Dermis lymphatic vessel endothelial cell (primary cell): Measurements from ENCODE around the gene CLRN2. TPM values are rescaled to one million over a fixed set of nuclear protein-coding genes. Genes with fewer than 3 reads are reported as not detected.

Source experiments
- total RNA-seq: library from RNA; depleted of rRNA; stranded (reverse); fragments of >200 nt; gene quantifications from 2 replicates; pipeline ENCODE4 v1.2.1, GENCODE V29; 2014

The CLRN2 gene, protein sequence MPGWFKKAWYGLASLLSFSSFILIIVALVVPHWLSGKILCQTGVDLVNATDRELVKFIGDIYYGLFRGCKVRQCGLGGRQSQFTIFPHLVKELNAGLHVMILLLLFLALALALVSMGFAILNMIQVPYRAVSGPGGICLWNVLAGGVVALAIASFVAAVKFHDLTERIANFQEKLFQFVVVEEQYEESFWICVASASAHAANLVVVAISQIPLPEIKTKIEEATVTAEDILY
- total RNA-seq: not detected in 2 replicates

DNA sequence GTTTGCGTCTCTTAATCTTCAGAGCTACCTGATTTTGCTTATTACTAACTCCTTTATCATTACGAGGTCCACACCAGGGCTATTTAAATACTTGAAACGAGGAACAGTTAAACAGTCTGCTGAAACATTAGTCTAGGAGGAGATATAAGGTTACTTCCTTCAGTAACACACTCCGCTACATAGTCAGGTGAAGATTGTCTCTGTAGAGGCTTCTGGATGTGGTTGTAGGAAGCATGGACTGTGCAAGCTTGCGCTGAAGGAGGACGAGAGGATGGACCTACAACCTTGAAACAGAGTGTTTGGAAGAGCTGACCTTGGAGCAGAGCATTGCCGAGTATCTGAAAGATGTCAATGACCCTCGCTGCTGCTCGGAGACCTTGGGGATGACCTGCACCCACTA, at the start of gene CLRN2:
Gene CLRN2, plus strand, starts transcription at position 301 of the 400 bp plus-strand sequence. CDS start 102 bp downstream, outside the sequence.

DNA sequence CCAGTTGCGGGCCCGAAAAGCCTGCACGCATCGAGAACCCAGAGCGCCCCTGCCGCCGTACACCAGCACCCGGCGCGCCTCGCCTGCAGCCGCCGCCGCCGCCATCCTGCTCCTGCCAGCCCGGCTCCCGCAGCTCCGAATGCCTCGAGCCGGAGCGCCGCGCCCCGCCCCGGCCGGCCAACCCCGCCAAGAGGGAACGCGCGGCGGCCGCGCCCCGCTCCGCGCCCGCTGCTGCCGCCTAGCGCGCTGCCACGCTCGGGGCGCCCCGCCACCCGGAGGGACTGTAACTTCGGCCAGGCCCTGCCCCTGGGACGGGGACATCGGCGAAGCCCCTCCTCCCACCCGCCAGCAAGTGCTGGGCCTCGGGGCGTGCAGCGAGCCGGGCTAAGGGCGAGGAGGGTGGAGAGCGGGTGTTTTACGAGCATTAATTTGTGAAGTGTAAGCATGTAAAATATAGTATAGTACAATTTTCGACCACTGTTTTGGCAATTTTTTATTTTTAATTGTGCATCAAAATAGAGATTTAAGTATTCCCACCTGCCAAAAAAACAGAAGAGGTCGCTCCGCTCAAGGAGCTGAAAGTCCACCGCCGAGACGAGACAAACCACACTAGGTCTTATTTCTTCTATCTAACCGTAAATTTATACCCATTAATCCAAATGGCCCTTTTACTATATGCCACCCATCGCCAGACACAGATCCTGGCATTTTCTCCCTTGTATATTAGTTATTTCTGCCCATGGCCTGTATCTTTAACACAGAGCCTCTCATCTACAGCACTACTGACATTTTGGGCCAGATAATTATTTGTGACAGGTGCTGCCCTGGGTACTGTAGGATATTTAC, 2.8 kb upstream of the CLRN2 start, which contains the start of gene QDPR:
Gene QDPR, minus strand, starts transcription at position 141 of the 846 bp plus-strand sequence. Its CDS starts 36 bp downstream, at position 105.

Other genes with a start within 250 kb of the CLRN2 start
- 14.4 and 18.7 TPM in 2 replicates for gene QDPR, start 3.1 kb upstream of the CLRN2 start, total RNA-seq
- 75.6 and 93.3 TPM in 2 replicates for gene LAP3, start 62.0 kb downstream of the CLRN2 start, total RNA-seq
- 28.3 and 28.5 TPM in 2 replicates for gene MED28, start 99.5 kb downstream of the CLRN2 start, total RNA-seq